SW 1271 (cell line): ENCODE data around the gene RAPGEF5.
A peak's percentile ranks its signal among the peaks of the same experiment; 100 is the strongest.
"Not testable (repeated sequence)": the region's sequence is repeated elsewhere in the genome, so short reads cannot be mapped to it uniquely, and the experiment has no call there.

Source experiments
- DNase-seq, 2 experiments: peaks; one replicate each; lab custom pipeline; 2025; lab: John Stamatoyannopoulos, UW

The RAPGEF5 gene

GRCh38 chr7:22082886-22083703, 273.9 kb downstream of the RAPGEF5 start:
- peak; percentile 67 to 91 for DNase-seq

GRCh38 chr7:22082553-22082885, 274.4 kb downstream of the RAPGEF5 start:
- no peak for DNase-seq

- DNase-seq = not testable (repeated sequence)
Observed at GRCh38 chr7:22080219-22080618, 276.7 kb downstream of the RAPGEF5 start.

GRCh38 chr7:22078872-22079271, 278.1 kb downstream of the RAPGEF5 start:
- not testable (repeated sequence) for DNase-seq

- no peak for DNase-seq
Observed at GRCh38 chr7:22075561-22075960, 281.4 kb downstream of the RAPGEF5 start.

- DNase-seq = no peak
Observed at GRCh38 chr7:22074897-22075296, 282.1 kb downstream of the RAPGEF5 start.
